Activated naive CD8-positive, alpha-beta T cell (primary cell): Measurements from ENCODE around the gene RBBP8.

Experiments used
- H3K27ac Mint-ChIP-seq: one replicate; pipeline ENCODE4 v1.8.0; 2021; ENCODE audit warnings: mixed read lengths
- H3K27me3 Mint-ChIP-seq: one replicate; pipeline ENCODE4 v1.8.0; 2021; ENCODE audit warnings: mixed read lengths
- H3K36me3 Mint-ChIP-seq: one replicate; pipeline ENCODE4 v1.8.0; 2021; ENCODE audit warnings: mixed read lengths
- H3K4me1 Mint-ChIP-seq: one replicate; pipeline ENCODE4 v1.8.0; 2021; ENCODE audit warnings: low read depth, mixed read lengths
- H3K4me3 Mint-ChIP-seq: one replicate; pipeline ENCODE4 v1.8.0; 2021; ENCODE audit warnings: mild to moderate bottlenecking, mixed read lengths
- H3K9me3 Mint-ChIP-seq: one replicate; pipeline ENCODE4 v1.8.0; 2021; ENCODE audit warnings: low read depth, mixed read lengths

Gene RBBP8

DNA sequence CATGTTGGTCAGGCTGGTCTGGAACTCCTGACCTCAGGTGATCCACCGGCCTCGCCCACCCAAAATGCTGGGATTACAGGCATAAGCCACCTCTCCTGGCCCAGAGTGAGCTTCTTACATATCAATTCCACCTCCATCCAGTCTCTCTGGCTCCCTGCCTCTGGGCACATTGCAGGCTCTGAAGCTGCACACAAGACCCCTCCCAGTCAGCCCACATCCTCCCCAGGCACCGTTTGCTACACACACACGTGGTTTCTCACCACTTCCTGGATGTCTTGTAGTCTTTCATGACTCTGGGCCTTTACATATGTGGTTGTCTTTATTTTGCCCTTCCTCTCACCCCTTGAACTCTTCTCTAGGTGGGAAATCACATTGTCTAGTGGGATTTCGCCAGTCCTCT lies 138.2 kb downstream of the RBBP8 start:
- Mint-ChIP-seq H3K27me3 (no peaks in the 10 kb centered on the region), H3K27ac (peak overlapping the region; percentile 82)

GRCh38 chr18:23072079-23072478 lies 139.0 kb downstream of the RBBP8 start:
- H3K27ac Mint-ChIP-seq = peak overlapping the region; percentile 82
- no peaks in the 10 kb centered on the region for H3K36me3 Mint-ChIP-seq
- no peak overlapping the region for H3K4me3 Mint-ChIP-seq
- no peaks in the 10 kb centered on the region for H3K9me3 Mint-ChIP-seq
- peaks cover 58% of the 10 kb centered on the region for H3K4me1 Mint-ChIP-seq
- no peaks in the 10 kb centered on the region for H3K27me3 Mint-ChIP-seq

More for the DNA sequence above, 138.2 kb downstream of the RBBP8 start:
- H3K9me3 Mint-ChIP-seq = no peaks in the 10 kb centered on the region
- H3K36me3 Mint-ChIP-seq = no peaks in the 10 kb centered on the region
- H3K4me1 Mint-ChIP-seq = peaks cover 57% of the 10 kb centered on the region
- H3K4me3 Mint-ChIP-seq = peak overlapping the region; percentile 43

- Mint-ChIP-seq H3K9me3 (no peaks in the 10 kb centered on the region), H3K27ac (no peak overlapping the region), H3K36me3 (no peaks in the 10 kb centered on the region), H3K4me1 (peaks cover 53% of the 10 kb centered on the region), H3K27me3 (peaks cover 2% of the 10 kb centered on the region), H3K4me3 (no peak overlapping the region)
Observed at GRCh38 chr18:23073996-23074606, 141.0 kb downstream of the RBBP8 start.
